Astrocyte (in vitro differentiated cells and primary cell): ENCODE measurements around the gene DHRS3. TPM values are rescaled to one million over a fixed set of nuclear protein-coding genes. Genes with fewer than 3 reads are reported as not detected.

Experiments
- DNase-seq: peaks from one replicate; pipeline ENCODE4 v3.0.0-alpha.2; 2010; ENCODE audit warnings: low read depth
- FAIRE-seq: peaks from 2 replicates; lab custom pipeline; 2011; peaks lifted over from hg19 to GRCh38; lab: Jason Lieb, UNC
- H2AFZ ChIP-seq: 2 replicates; pipeline ENCODE4 v1.6.0; 2012; ENCODE audit warnings: low read depth, low read length, inconsistent platforms
- H3K27ac ChIP-seq: 2 replicates; pipeline ENCODE4 v1.5.1; 2011; ENCODE audit warnings: low read depth, low read length, inconsistent platforms
- H3K27me3 ChIP-seq: 2 replicates; pipeline ENCODE4 v1.6.0; 2011; ENCODE audit warnings: low read length, inconsistent platforms; ENCODE audit not compliant: insufficient read depth
- H3K36me3 ChIP-seq: 2 replicates; pipeline ENCODE4 v1.5.1; 2011; ENCODE audit warnings: low read length, inconsistent platforms; ENCODE audit not compliant: insufficient read depth
- H3K4me1 ChIP-seq: 2 replicates; pipeline ENCODE4 v1.5.1; 2011; ENCODE audit warnings: low read length, inconsistent platforms; ENCODE audit not compliant: insufficient read depth
- H3K4me2 ChIP-seq: 2 replicates; pipeline ENCODE4 v1.6.0; 2012; ENCODE audit warnings: low read length, inconsistent platforms
- H3K4me3 ChIP-seq: 2 replicates; pipeline ENCODE4 v1.5.1; 2011; ENCODE audit warnings: low read depth, mild to moderate bottlenecking, low read length, inconsistent platforms; ENCODE audit not compliant: insufficient read depth
- H3K79me2 ChIP-seq: 2 replicates; pipeline ENCODE4 v1.6.0; 2012; ENCODE audit warnings: mild to moderate bottlenecking, low read length, inconsistent platforms; ENCODE audit not compliant: insufficient read depth
- H3K9ac ChIP-seq: 2 replicates; pipeline ENCODE4 v1.6.0; 2012; ENCODE audit warnings: mild to moderate bottlenecking, low read length, inconsistent platforms
- H3K9me3 ChIP-seq: 2 replicates; pipeline ENCODE4 v1.5.1; 2012; ENCODE audit warnings: low read depth, mild to moderate bottlenecking, low read length, inconsistent platforms; ENCODE audit not compliant: insufficient read depth
- H4K20me1 ChIP-seq: 2 replicates; pipeline ENCODE4 v1.6.0; 2012; ENCODE audit warnings: low read length, inconsistent platforms; ENCODE audit not compliant: insufficient read depth
- H3K27ac Mint-ChIP-seq: one replicate; pipeline ENCODE4 v1.8.0; 2021; ENCODE audit warnings: mild to moderate bottlenecking, mixed read lengths; ENCODE audit not compliant: unreplicated experiment
- H3K27me3 Mint-ChIP-seq: one replicate; pipeline ENCODE4 v1.8.0; 2021; ENCODE audit warnings: low read depth, mixed read lengths; ENCODE audit not compliant: unreplicated experiment
- H3K36me3 Mint-ChIP-seq: one replicate; pipeline ENCODE4 v1.8.0; 2021; ENCODE audit warnings: low read depth, mixed read lengths; ENCODE audit not compliant: unreplicated experiment
- H3K4me1 Mint-ChIP-seq: one replicate; pipeline ENCODE4 v1.8.0; 2021; ENCODE audit warnings: low read depth, mixed read lengths; ENCODE audit not compliant: unreplicated experiment
- H3K4me3 Mint-ChIP-seq: one replicate; pipeline ENCODE4 v1.8.0; 2021; ENCODE audit warnings: mild to moderate bottlenecking, moderate library complexity, mixed read lengths; ENCODE audit not compliant: unreplicated experiment
- H3K9me3 Mint-ChIP-seq: one replicate; pipeline ENCODE4 v1.8.0; 2021; ENCODE audit warnings: mild to moderate bottlenecking, mixed read lengths; ENCODE audit not compliant: unreplicated experiment
- EZH2 ChIP-seq: IDR thresholded peaks from 2 replicates; pipeline ENCODE4 v1.6.1; 2012; ENCODE audit warnings: mild to moderate bottlenecking, low read length, inconsistent platforms; ENCODE audit not compliant: insufficient read depth
- total RNA-seq: library from RNA; stranded (reverse); gene quantifications from 2 replicates; pipeline ENCODE4 v1.2.1, GENCODE V29; 2021
- TF ChIP-seq, protein P1 (sequence below): IDR thresholded peaks from 2 replicates; pipeline ENCODE4 v1.5.1; 2011; ENCODE audit warnings: low read depth, mild to moderate bottlenecking, inconsistent platforms, low read length, moderate library complexity; ENCODE audit not compliant: insufficient read depth

Gene DHRS3
- total RNA-seq, 1 donor from 2014 or later: 3.4 TPM

DNA sequence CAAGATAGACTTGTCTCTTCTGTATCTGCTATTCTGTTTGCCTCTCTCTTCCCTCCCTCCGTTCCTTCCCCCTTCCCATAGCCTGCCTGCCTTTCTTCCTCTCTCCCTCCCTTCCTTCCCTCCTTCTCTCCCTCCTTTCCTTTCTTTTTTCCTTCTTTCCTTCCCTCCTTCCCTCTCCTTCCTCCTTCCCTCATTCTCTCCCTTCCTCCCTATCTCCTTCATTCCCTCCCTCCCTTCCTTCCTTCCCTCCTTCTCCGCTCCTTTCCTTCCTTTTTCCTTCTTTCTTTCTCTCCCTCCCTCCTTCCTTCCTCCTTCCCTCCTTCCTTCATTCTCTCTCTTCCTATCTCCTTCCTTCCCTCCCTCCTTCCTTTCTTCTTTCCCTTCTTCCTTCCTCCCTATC lies 26.8 kb upstream of the DHRS3 start:
- Histone ChIP-seq H3K9me3 (peaks cover 6% of the 10 kb centered on the region), H4K20me1 (no peaks in the 10 kb centered on the region), H3K4me1 (no peaks in the 10 kb centered on the region), H3K27ac (no peak overlapping the region), H2AFZ (no peak overlapping the region), H3K79me2 (no peaks in the 10 kb centered on the region), H3K27me3 (peaks cover 2% of the 10 kb centered on the region), H3K36me3 (no peaks in the 10 kb centered on the region), H3K9ac (no peak overlapping the region), H3K4me2 (no peak overlapping the region), H3K4me3 (no peak overlapping the region)
- Mint-ChIP-seq H3K36me3 (no peaks in the 10 kb centered on the region), H3K4me3 (no peak overlapping the region), H3K4me1 (no peaks in the 10 kb centered on the region), H3K9me3 (peaks cover 25% of the 10 kb centered on the region), H3K27me3 (peaks cover 21% of the 10 kb centered on the region), H3K27ac (no peak overlapping the region)
- no peak for DNase-seq
- no peak for FAIRE-seq
- TF ChIP-seq, protein P1, sequence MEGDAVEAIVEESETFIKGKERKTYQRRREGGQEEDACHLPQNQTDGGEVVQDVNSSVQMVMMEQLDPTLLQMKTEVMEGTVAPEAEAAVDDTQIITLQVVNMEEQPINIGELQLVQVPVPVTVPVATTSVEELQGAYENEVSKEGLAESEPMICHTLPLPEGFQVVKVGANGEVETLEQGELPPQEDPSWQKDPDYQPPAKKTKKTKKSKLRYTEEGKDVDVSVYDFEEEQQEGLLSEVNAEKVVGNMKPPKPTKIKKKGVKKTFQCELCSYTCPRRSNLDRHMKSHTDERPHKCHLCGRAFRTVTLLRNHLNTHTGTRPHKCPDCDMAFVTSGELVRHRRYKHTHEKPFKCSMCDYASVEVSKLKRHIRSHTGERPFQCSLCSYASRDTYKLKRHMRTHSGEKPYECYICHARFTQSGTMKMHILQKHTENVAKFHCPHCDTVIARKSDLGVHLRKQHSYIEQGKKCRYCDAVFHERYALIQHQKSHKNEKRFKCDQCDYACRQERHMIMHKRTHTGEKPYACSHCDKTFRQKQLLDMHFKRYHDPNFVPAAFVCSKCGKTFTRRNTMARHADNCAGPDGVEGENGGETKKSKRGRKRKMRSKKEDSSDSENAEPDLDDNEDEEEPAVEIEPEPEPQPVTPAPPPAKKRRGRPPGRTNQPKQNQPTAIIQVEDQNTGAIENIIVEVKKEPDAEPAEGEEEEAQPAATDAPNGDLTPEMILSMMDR: no peak

DNA sequence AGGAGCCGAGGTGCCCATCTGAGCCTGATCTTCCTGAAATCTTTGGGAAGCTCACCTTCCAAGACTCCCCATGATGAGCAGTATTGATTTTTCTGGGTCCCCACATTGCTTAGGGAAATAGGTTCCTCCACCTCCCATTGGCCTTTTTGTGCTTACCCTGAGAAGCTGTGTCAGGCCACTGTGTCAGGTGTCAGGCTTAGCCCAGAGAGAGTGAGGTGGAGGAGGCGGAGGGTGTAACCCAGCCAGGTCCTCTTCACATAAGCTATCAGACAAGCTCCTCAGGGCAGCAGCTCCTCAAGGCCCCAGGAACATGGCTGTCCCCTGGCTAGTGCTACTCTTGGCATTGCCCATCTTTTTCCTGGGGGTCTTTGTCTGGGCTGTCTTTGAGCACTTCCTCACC lies 26.2 kb upstream of the DHRS3 start:
- peaks cover 2% of the 10 kb centered on the region for H3K27me3 ChIP-seq
- Mint-ChIP-seq H3K4me3 (no peak overlapping the region), H3K27ac (no peak overlapping the region), H3K36me3 (no peaks in the 10 kb centered on the region), H3K27me3 (peaks cover 20% of the 10 kb centered on the region), H3K9me3 (peaks cover 30% of the 10 kb centered on the region), H3K4me1 (no peaks in the 10 kb centered on the region)
- no peak overlapping the region for H3K9ac ChIP-seq
- H3K9me3 ChIP-seq: peaks cover 9% of the 10 kb centered on the region
- FAIRE-seq: no peak
- H4K20me1 ChIP-seq: no peaks in the 10 kb centered on the region
- no peak overlapping the region for H3K4me2 ChIP-seq
- no peaks in the 10 kb centered on the region for H3K4me1 ChIP-seq
- H3K36me3 ChIP-seq: no peaks in the 10 kb centered on the region
- no peaks in the 10 kb centered on the region for H3K79me2 ChIP-seq
- no peak overlapping the region for H2AFZ ChIP-seq
- H3K27ac ChIP-seq: no peak overlapping the region
- TF ChIP-seq EZH2: no peak
- TF ChIP-seq, protein P1: no peak
- no peak overlapping the region for H3K4me3 ChIP-seq
- no peak for DNase-seq

DNA sequence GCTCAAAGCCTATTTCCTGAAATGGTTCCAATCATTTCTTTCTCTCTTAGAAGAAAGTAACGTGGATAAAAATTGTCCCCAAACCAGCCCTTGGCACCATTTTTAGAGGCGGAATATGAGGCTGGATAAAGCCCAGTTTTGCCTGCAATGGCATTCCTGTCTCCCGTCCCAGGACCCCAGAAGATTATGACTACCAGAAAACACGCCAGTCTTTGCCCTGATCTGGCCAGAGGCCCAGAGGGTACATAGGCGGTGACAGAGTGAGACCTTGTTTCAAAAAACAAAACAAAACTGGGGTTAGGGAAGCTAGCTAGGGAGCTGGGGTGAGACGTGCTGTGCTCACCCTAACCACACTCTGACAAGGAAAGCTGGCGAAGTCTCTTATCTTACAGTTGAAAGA lies 25.8 kb upstream of the DHRS3 start, which contains the start of gene AADACL4:
Gene AADACL4 (plus strand): TSS at position 301 of the 400 bp plus-strand sequence. CDS start 462 bp downstream, outside the sequence.
- Histone ChIP-seq H3K4me3 (no peak within 1 kb of the TSS), H2AFZ (no peak within 1 kb of the TSS), H3K27ac (no peak within 1 kb of the TSS), H3K4me2 (no peak within 1 kb of the TSS), H3K36me3 (no peaks in the 10 kb centered on the region), H3K79me2 (no peaks in the 10 kb centered on the region), H3K4me1 (no peaks in the 10 kb centered on the region), H3K9ac (no peak within 1 kb of the TSS), H3K9me3 (peaks cover 11% of the 10 kb centered on the region), H3K27me3 (peaks cover 2% of the 10 kb centered on the region), H4K20me1 (no peaks in the 10 kb centered on the region)
- no peaks in the 10 kb centered on the region for H3K36me3 Mint-ChIP-seq
- no peak within 1 kb of the TSS for H3K4me3 Mint-ChIP-seq
- H3K9me3 Mint-ChIP-seq: peaks cover 32% of the 10 kb centered on the region
- TF ChIP-seq, protein P1: no peak
- no peak for TF ChIP-seq EZH2
- DNase-seq (no peak), FAIRE-seq (no peak)
- H3K27me3 Mint-ChIP-seq: peaks cover 16% of the 10 kb centered on the region
- H3K27ac Mint-ChIP-seq: no peak within 1 kb of the TSS
- no peaks in the 10 kb centered on the region for H3K4me1 Mint-ChIP-seq
